SK-N-SH (cell line): ENCODE results near the gene MYMX. TPM values are rescaled to one million over a fixed set of nuclear protein-coding genes. Genes with fewer than 3 reads are reported as not detected.

ENCODE experiments used
- CTCF ChIA-PET: fragments of 300-600, 350-600 bp; formaldehyde crosslinking; extraction: SDS; loops from one replicate; lab custom pipeline; 2021; lab: Yijun Ruan, JAX
- POLR2A ChIA-PET: fragments of 350-600 bp; sonication (Branson Sonifier 250); formaldehyde crosslinking; extraction: SDS; loops from one replicate; lab custom pipeline; 2020; ENCODE audit warnings: antibody characterized with exemption, inconsistent platforms; lab: Yijun Ruan, JAX
- DNase-seq: peaks from one replicate; pipeline ENCODE4 v3.0.0; 2012
- H2AFZ ChIP-seq: fragments of 200-600 bp; sonication (generic); 2 replicates; pipeline ENCODE4 v1.8.1; 2016; ENCODE audit warnings: antibody characterized with exemption, mild to moderate bottlenecking, low read depth
- H3F3A ChIP-seq: fragments of 200-600 bp; sonication (generic); replicated peaks from 2 replicates; pipeline ENCODE3; 2016; ENCODE audit warnings: antibody characterized with exemption, mild to moderate bottlenecking; ENCODE audit not compliant: insufficient read depth
- H3K27ac ChIP-seq, 2 experiments: fragments of 200-500 bp in 1 of 2; fragments of 200-600 bp in 1 of 2; sonication (Bioruptor generic) in 1 of 2; sonication (generic), shearing (Covaris generic) in 1 of 2; 2 replicates each; pipeline versions ENCODE4 v1.5.1 to v1.6.1; 2014 to 2016; ENCODE audit warnings: low read depth in 2 of 2, inconsistent platforms in 1 of 2, low read length in 1 of 2, mild to moderate bottlenecking in 1 of 2, mixed read lengths in 1 of 2
- H3K27me3 ChIP-seq: fragments of 200-600 bp; sonication (generic), shearing (Covaris generic); 2 replicates; pipeline ENCODE4 v1.6.1; 2016; ENCODE audit warnings: mixed run types; ENCODE audit not compliant: insufficient read depth
- H3K36me3 ChIP-seq, 2 experiments: fragments of 200-500 bp in 1 of 2; fragments of 200-600 bp in 1 of 2; sonication (Bioruptor generic) in 1 of 2; sonication (generic) in 1 of 2; replicated peaks in 1 of 2; 2 replicates each; pipeline versions ENCODE3 to v1.5.1; 2014 to 2016; ENCODE audit warnings: low read length in 1 of 2, mild to moderate bottlenecking in 1 of 2; ENCODE audit not compliant: insufficient read depth in 2 of 2, control insufficient read depth in 1 of 2
- H3K4me1 ChIP-seq, 2 experiments: fragments of 200-500 bp in 1 of 2; fragments of 200-600 bp in 1 of 2; sonication (Bioruptor generic) in 1 of 2; sonication (generic), shearing (Covaris generic) in 1 of 2; 2 replicates each; pipeline versions ENCODE4 v1.5.1 to v1.6.1; 2014 to 2016; ENCODE audit warnings: low read depth in 1 of 2, low read length in 1 of 2, mixed run types in 1 of 2; ENCODE audit not compliant: insufficient read depth in 2 of 2, control insufficient read depth in 1 of 2
- H3K4me2 ChIP-seq: fragments of 200-600 bp; sonication (generic), shearing (Covaris generic); 2 replicates; pipeline ENCODE4 v1.6.1; 2017; ENCODE audit warnings: mixed run types
- H3K4me3 ChIP-seq, 2 experiments: fragments of 200-500 bp in 1 of 2; fragments of 200-600 bp in 1 of 2; sonication (Bioruptor generic) in 1 of 2; sonication (generic), shearing (Covaris generic) in 1 of 2; 2 replicates each; pipeline versions ENCODE4 v1.5.1 to v1.8.1; 2014 to 2016; ENCODE audit warnings: low read depth in 2 of 2, inconsistent platforms in 1 of 2, low read length in 1 of 2, mild to moderate bottlenecking in 1 of 2, mixed read lengths in 1 of 2, moderate library complexity in 1 of 2
- H3K79me2 ChIP-seq: fragments of 200-600 bp; sonication (generic); 2 replicates; pipeline ENCODE4 v1.8.1; 2017; ENCODE audit warnings: mild to moderate bottlenecking; ENCODE audit not compliant: insufficient read depth
- H3K9ac ChIP-seq: fragments of 200-600 bp; sonication (generic); 2 replicates; pipeline ENCODE4 v1.6.1; 2017; ENCODE audit warnings: mixed run types
- H3K9me2 ChIP-seq: fragments of 200-600 bp; sonication (generic); 2 replicates; pipeline ENCODE4 v1.6.1; 2017; ENCODE audit warnings: mixed run types
- H3K9me3 ChIP-seq: fragments of 200-600 bp; sonication (generic); 2 replicates; pipeline ENCODE4 v1.6.1; 2017; ENCODE audit warnings: mixed run types, mild to moderate bottlenecking, moderate library complexity
- H4K20me1 ChIP-seq: fragments of 200-600 bp; sonication (generic); 2 replicates; pipeline ENCODE4 v1.6.1; 2017; ENCODE audit warnings: mild to moderate bottlenecking, mixed run types; ENCODE audit not compliant: insufficient read depth
- CTCF ChIP-seq: fragments of 200-600 bp; sonication (generic); IDR thresholded peaks from 2 replicates; pipeline ENCODE4 v1.6.1; 2017; ENCODE audit warnings: antibody characterized with exemption, mild to moderate bottlenecking, moderate library complexity
- EP300 ChIP-seq, 2 experiments: IDR thresholded peaks; 2 replicates each; pipeline versions ENCODE4 v1.4.0 to v1.6.1; 2012; ENCODE audit warnings: borderline replicate concordance in 1 of 2, low read depth in 1 of 2, low read length in 1 of 2
- FOXJ3 ChIP-seq: sonication (generic); formaldehyde crosslinking; IDR thresholded peaks from 2 replicates; pipeline ENCODE4 v1.5.1; 2020; ENCODE audit warnings: mild to moderate bottlenecking, missing genetic modification reagents
- FOXM1 ChIP-seq: IDR thresholded peaks from 2 replicates; pipeline ENCODE4 v1.4.0; 2012; ENCODE audit warnings: low read depth, mild to moderate bottlenecking
- IRF3 ChIP-seq: fragments of 150-350 bp; IDR thresholded peaks from 2 replicates; pipeline ENCODE4 v1.6.1; 2016; ENCODE audit warnings: mild to moderate bottlenecking, low read depth, low read length
- JUND ChIP-seq: IDR thresholded peaks from 2 replicates; pipeline ENCODE4 v1.4.0; 2012
- MAX ChIP-seq: IDR thresholded peaks from 2 replicates; pipeline ENCODE4 v1.4.0; 2012; ENCODE audit warnings: low read depth
- NFIC ChIP-seq: IDR thresholded peaks from 2 replicates; pipeline ENCODE4 v1.4.0; 2012; ENCODE audit warnings: borderline replicate concordance
- NRF1 ChIP-seq: IDR thresholded peaks from 2 replicates; pipeline ENCODE4 v1.6.1; 2012; ENCODE audit warnings: low read depth, mild to moderate bottlenecking, low read length
- POLR2AphosphoS5 ChIP-seq: IDR thresholded peaks from 2 replicates; pipeline ENCODE4 v1.6.1; 2012; ENCODE audit warnings: low read depth, low read length
- RAD21 ChIP-seq: IDR thresholded peaks from 2 replicates; pipeline ENCODE4 v1.6.1; 2012; ENCODE audit warnings: mild to moderate bottlenecking, low read length
- RCOR1 ChIP-seq: fragments of 150-350 bp; IDR thresholded peaks from 2 replicates; pipeline ENCODE4 v1.6.1; 2017; ENCODE audit warnings: antibody characterized with exemption, low read length
- RFX5 ChIP-seq: IDR thresholded peaks from 2 replicates; pipeline ENCODE4 v1.6.1; 2012; ENCODE audit warnings: mild to moderate bottlenecking, improper control_type of control experiment, low read length
- RXRA ChIP-seq: IDR thresholded peaks from 2 replicates; pipeline ENCODE4 v1.4.0; 2012; ENCODE audit warnings: low read depth, mild to moderate bottlenecking, borderline replicate concordance
- SIN3A ChIP-seq: IDR thresholded peaks from 2 replicates; pipeline ENCODE4 v1.6.1; 2012; ENCODE audit warnings: low read depth, mild to moderate bottlenecking, low read length, moderate library complexity, borderline replicate concordance
- SMC3 ChIP-seq: IDR thresholded peaks from 2 replicates; pipeline ENCODE4 v1.6.1; 2012; ENCODE audit warnings: low read depth, low read length, improper control_type of control experiment
- TAF1 ChIP-seq: IDR thresholded peaks from 2 replicates; pipeline ENCODE4 v1.6.1; 2012; ENCODE audit warnings: low read depth, mild to moderate bottlenecking, low read length, moderate library complexity, borderline replicate concordance
- TCF12 ChIP-seq: IDR thresholded peaks from 2 replicates; pipeline ENCODE4 v1.4.0; 2012
- USF1 ChIP-seq: IDR thresholded peaks from 2 replicates; pipeline ENCODE4 v1.4.0; 2012; ENCODE audit warnings: low read depth, borderline replicate concordance
- USF2 ChIP-seq: fragments of 150-350 bp; IDR thresholded peaks from 2 replicates; pipeline ENCODE4 v1.6.1; 2017; ENCODE audit warnings: antibody characterized with exemption, low read length, low read depth, borderline replicate concordance
- YY1 ChIP-seq: IDR thresholded peaks from 2 replicates; pipeline ENCODE4 v1.4.0; 2012; ENCODE audit warnings: low read depth, mild to moderate bottlenecking
- WGBS: methylation state at CpG from one replicate; pipeline ENCODE4 v1.1.6; 2017; ENCODE audit warnings: low lambda C conversion rate; 5-methylcytosine and 5-hydroxymethylcytosine counted together
- polyA plus RNA-seq, 3 experiments: library from polyadenylated mRNA; depleted of rRNA; stranded (reverse); fragments of >200 nt; gene quantifications; 2 replicates each; pipeline ENCODE4 v1.2.3, GENCODE V29; 2012

The MYMX gene
- polyA plus RNA-seq, 1 of the 3 experiments (the other 2 are of a cell fraction) = not detected

GRCh38 chr6:44258921-44259320, 42.2 kb downstream of the MYMX start:
- Histone ChIP-seq H3K36me3 (peaks cover 8 to 29% of the 10 kb centered on the region in 2 experiments), H3K4me3 (no peak overlapping the region), H3K27me3 (no peaks in the 10 kb centered on the region), H4K20me1 (peaks cover 28% of the 10 kb centered on the region), H3K79me2 (peaks cover 38% of the 10 kb centered on the region), H3K9ac (no peak overlapping the region), H3K9me3 (no peaks in the 10 kb centered on the region), H2AFZ (no peak overlapping the region), H3K27ac (no peak overlapping the region), H3K4me2 (no peak overlapping the region), H3F3A (peaks cover 26% of the 10 kb centered on the region), H3K4me1 (peaks cover 9 to 48% of the 10 kb centered on the region in 2 experiments; a peak in 2 of 4 replicates), H3K9me2 (no peaks in the 10 kb centered on the region)
- no peak for DNase-seq
- ChIA-PET POLR2A (interaction anchor here (0.5 kb wide), 1 partner anchor 641 kb away, joined by 3 read pairs; no protein-coding TSS in a partner anchor), CTCF (interaction anchor here (0.7 to 7.1 kb wide), 6 partner anchors 7 to 134 kb away, joined by 3 to 90 read pairs (median 19); partner anchors contain the start of genes HSP90AB1 and NFKBIE)
- WGBS = 94% methylated on average over 3 of the region's 3 CpGs
- TF ChIP-seq NRF1 (no peak), EP300 (IDR thresholded peaks at IDR 0.05; ENCODE audit: borderline replicate concordance in 1 of 2, low read depth in 1 of 2, low read length in 1 of 2) (no peak), RFX5 (no peak), RCOR1 (no peak), POLR2AphosphoS5 (no peak), FOXJ3 (CRISPR knock-in tag) (no peak), TCF12 (no peak), SMC3 (no peak), USF1 (no peak), IRF3 (no peak), RAD21 (no peak), YY1 (no peak), SIN3A (no peak), JUND (no peak)

- no peak overlapping the region for H3K9ac ChIP-seq
- TF ChIP-seq RXRA (no peak), TAF1 (no peak), SIN3A (no peak), SMC3 (no peak), MAX (no peak), NFIC (no peak), IRF3 (no peak), NRF1 (no peak), POLR2AphosphoS5 (no peak), USF2 (no peak), YY1 (no peak), CTCF (no peak), JUND (no peak), RCOR1 (no peak), FOXM1 (no peak)
- CTCF ChIA-PET = interaction anchor here (1.0 to 1.2 kb wide), 2 partner anchors 78 to 88 kb away, joined by 3 read pairs; no protein-coding TSS in a partner anchor
- H3K27ac ChIP-seq = no peak overlapping the region
- peaks cover 17% of the 10 kb centered on the region for H4K20me1 ChIP-seq
- H3K9me3 ChIP-seq = no peaks in the 10 kb centered on the region
- peaks cover 15% of the 10 kb centered on the region for H3F3A ChIP-seq
- no peak for DNase-seq
- peaks cover 0 to 18% of the 10 kb centered on the region in 2 experiments for H3K36me3 ChIP-seq
- no peaks in the 10 kb centered on the region for H3K9me2 ChIP-seq
- H3K79me2 ChIP-seq = peaks cover 38% of the 10 kb centered on the region
- POLR2A ChIA-PET = interaction anchor here (0.5 kb wide), 1 partner anchor 38 kb away, joined by 3 read pairs; no protein-coding TSS in a partner anchor
- no peak overlapping the region for H3K4me3 ChIP-seq
- no peak overlapping the region for H3K4me2 ChIP-seq
- peaks cover 13 to 47% of the 10 kb centered on the region in 2 experiments; a peak in 2 of 4 replicates for H3K4me1 ChIP-seq
- H2AFZ ChIP-seq = no peak overlapping the region
- WGBS = 100% methylated on average over 3 of the region's 8 CpGs
- no peaks in the 10 kb centered on the region for H3K27me3 ChIP-seq
These were observed 43.3 kb downstream of the MYMX start for GRCh38 chr6:44260011-44260410.
